K562 (cell line): Measurements from ENCODE around the gene MYH7. TPM values are rescaled to one million over a fixed set of nuclear protein-coding genes. Genes with fewer than 3 reads are reported as not detected.

Experiments used
- BCLAF1 ChIP-seq, 2 experiments: fragments of 450-650 bp in 1 of 2; IDR thresholded peaks; 2 replicates each; pipeline ENCODE4 v1.6.1; 2011 to 2017; ENCODE audit warnings: low read depth in 2 of 2, antibody characterized with exemption in 1 of 2, borderline replicate concordance in 1 of 2, low read length in 1 of 2, mild to moderate bottlenecking in 1 of 2, mixed read lengths in 1 of 2; ENCODE audit not compliant: control insufficient read depth in 1 of 2
- HDAC2 ChIP-seq: fragments of 450-650 bp; IDR thresholded peaks from 2 replicates; pipeline ENCODE4 v1.6.1; 2016; ENCODE audit warnings: mild to moderate bottlenecking
- HMG20B ChIP-seq: fragments of 250-450 bp; sonication (Bioruptor Pico); IDR thresholded peaks from 2 replicates; pipeline ENCODE4 v1.5.0; 2021; ENCODE audit warnings: mild to moderate bottlenecking
- HMGXB4 ChIP-seq: sonication (generic); formaldehyde crosslinking; IDR thresholded peaks from 2 replicates; pipeline ENCODE4 v1.8.1; 2023; ENCODE audit warnings: mild to moderate bottlenecking, missing genetic modification reagents
- IRF9 ChIP-seq: fragments of 450-650 bp; IDR thresholded peaks from 2 replicates; pipeline ENCODE4 v1.6.1; 2016; ENCODE audit warnings: missing biosample characterization, missing genetic modification characterization
- L3MBTL2 ChIP-seq: fragments of 450-650 bp; IDR thresholded peaks from 2 replicates; pipeline ENCODE4 v1.6.1; 2016; ENCODE audit warnings: mild to moderate bottlenecking, moderate library complexity
- NFE2 ChIP-seq: IDR thresholded peaks from 2 replicates; pipeline ENCODE4 v1.6.1; 2014; ENCODE audit warnings: antibody characterized with exemption, low read depth
- NR4A1 ChIP-seq, 2 experiments: fragments of 250-450 bp in 1 of 2; fragments of 450-650 bp in 1 of 2; sonication (Bioruptor Pico) in 1 of 2; IDR thresholded peaks; 2 replicates each; pipeline versions ENCODE4 v1.4.0 to v1.6.1; 2016 to 2020; ENCODE audit warnings: mild to moderate bottlenecking in 2 of 2, missing compliant biosample characterization in 1 of 2, missing genetic modification characterization in 1 of 2, moderate library complexity in 1 of 2
- RBBP5 ChIP-seq: fragments of 200-600 bp; sonication (generic); IDR thresholded peaks from 2 replicates; pipeline ENCODE4 v1.6.1; 2012; ENCODE audit warnings: borderline replicate concordance, mild to moderate bottlenecking, low read length, control low read depth, inconsistent platforms; ENCODE audit not compliant: insufficient read depth, poor library complexity, severe bottlenecking
- RBFOX2 ChIP-seq: fragments of 200-400 bp; formaldehyde crosslinking; IDR thresholded peaks from 2 replicates; pipeline ENCODE4 v1.6.1; 2017; ENCODE audit warnings: low read depth, mild to moderate bottlenecking, low read length, moderate library complexity
- ZNF277 ChIP-seq: fragments of 250-450 bp; sonication (Bioruptor Pico); IDR thresholded peaks from 2 replicates; pipeline ENCODE4 v1.8.0; 2022; ENCODE audit warnings: inconsistent platforms, mild to moderate bottlenecking, moderate library complexity, borderline replicate concordance
- ZNF699 ChIP-seq: fragments of 250-450 bp; sonication (Bioruptor Pico); IDR thresholded peaks from 2 replicates; pipeline ENCODE4 v1.8.0; 2021; ENCODE audit warnings: mild to moderate bottlenecking, moderate library complexity; ENCODE audit not compliant: insufficient replicate concordance
- polyA plus RNA-seq, 8 experiments: library from polyadenylated mRNA; depleted of rRNA in 4 of 8; stranded (reverse) in 5 of 8; unstranded in 3 of 8; fragments of >200 nt; fragmentation: Nextera tagmentation in 2 of 8; fragmentation: Illumina TruSeq in 1 of 8; extraction: Ambion mirVana in 2 of 8; extraction: Trizol in 1 of 8; gene quantifications; 2 replicates each; pipeline versions ENCODE4 v1.2.1 to v1.2.3, GENCODE V29; 2011 to 2014; ENCODE audit warnings: inconsistent platforms in 1 of 8, missing spikeins in 1 of 8
- total RNA-seq, 7 experiments: library from RNA; depleted of rRNA in 6 of 7; stranded (reverse); fragments of >200 nt in 6 of 7; fragmentation: Illumina TruSeq in 2 of 7; extraction: Trizol in 2 of 7; gene quantifications; 2 replicates each; pipeline versions ENCODE4 v1.2.1 to v1.2.3, GENCODE V29; 2011 to 2021; ENCODE audit warnings: low replicate concordance in 1 of 7
- TF ChIP-seq, protein P1 (sequence below), 2 experiments: fragments of 450-650 bp; conservative IDR thresholded peaks; 2 replicates each; pipeline ENCODE4 v1.6.1; 2017; ENCODE audit warnings: mild to moderate bottlenecking in 2 of 2, moderate library complexity in 2 of 2
- TF ChIP-seq, protein P2 (sequence below): fragments of 450-650 bp; conservative IDR thresholded peaks from 2 replicates; pipeline ENCODE4 v1.6.1; 2016; ENCODE audit warnings: missing genetic modification characterization, low read depth, mild to moderate bottlenecking, control low read depth, missing compliant biosample characterization

Gene MYH7
- total and polyA plus RNA-seq, 9 of the 15 experiments (the other 6 are each of a cell fraction or from before 2014, with no cell fraction given) = not detected

- TF ChIP-seq, protein P1, sequence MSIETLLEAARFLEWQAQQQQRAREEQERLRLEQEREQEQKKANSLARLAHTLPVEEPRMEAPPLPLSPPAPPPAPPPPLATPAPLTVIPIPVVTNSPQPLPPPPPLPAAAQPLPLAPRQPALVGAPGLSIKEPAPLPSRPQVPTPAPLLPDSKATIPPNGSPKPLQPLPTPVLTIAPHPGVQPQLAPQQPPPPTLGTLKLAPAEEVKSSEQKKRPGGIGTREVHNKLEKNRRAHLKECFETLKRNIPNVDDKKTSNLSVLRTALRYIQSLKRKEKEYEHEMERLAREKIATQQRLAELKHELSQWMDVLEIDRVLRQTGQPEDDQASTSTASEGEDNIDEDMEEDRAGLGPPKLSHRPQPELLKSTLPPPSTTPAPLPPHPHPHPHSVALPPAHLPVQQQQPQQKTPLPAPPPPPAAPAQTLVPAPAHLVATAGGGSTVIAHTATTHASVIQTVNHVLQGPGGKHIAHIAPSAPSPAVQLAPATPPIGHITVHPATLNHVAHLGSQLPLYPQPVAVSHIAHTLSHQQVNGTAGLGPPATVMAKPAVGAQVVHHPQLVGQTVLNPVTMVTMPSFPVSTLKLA (conservative IDR thresholded peaks at IDR 0.05) = peak in 1 of 2 experiments; percentile 67; a peak in 2 of 4 replicates
- TF ChIP-seq HMGXB4 (CRISPR knock-in tag) = no peak
- no peak for TF ChIP-seq BCLAF1 (IDR thresholded peaks at IDR 0.05; ENCODE audit: borderline replicate concordance in 1 of 2, control insufficient read depth in 1 of 2, low read depth in 2 of 2, low read length in 1 of 2)
- TF ChIP-seq HDAC2 = peak; percentile 74
- TF ChIP-seq, protein P2, sequence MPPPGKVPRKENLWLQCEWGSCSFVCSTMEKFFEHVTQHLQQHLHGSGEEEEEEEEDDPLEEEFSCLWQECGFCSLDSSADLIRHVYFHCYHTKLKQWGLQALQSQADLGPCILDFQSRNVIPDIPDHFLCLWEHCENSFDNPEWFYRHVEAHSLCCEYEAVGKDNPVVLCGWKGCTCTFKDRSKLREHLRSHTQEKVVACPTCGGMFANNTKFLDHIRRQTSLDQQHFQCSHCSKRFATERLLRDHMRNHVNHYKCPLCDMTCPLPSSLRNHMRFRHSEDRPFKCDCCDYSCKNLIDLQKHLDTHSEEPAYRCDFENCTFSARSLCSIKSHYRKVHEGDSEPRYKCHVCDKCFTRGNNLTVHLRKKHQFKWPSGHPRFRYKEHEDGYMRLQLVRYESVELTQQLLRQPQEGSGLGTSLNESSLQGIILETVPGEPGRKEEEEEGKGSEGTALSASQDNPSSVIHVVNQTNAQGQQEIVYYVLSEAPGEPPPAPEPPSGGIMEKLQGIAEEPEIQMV (tag) = no peak
- no peak for TF ChIP-seq ZNF277 (CRISPR knock-in tag)
- no peak for TF ChIP-seq NR4A1 (CRISPR knock-in tag; IDR thresholded peaks at IDR 0.05)
- TF ChIP-seq NR4A1 (tag; IDR thresholded peaks at IDR 0.05) = no peak
- peak; percentile 73 for TF ChIP-seq RBBP5
- TF ChIP-seq L3MBTL2 = no peak
- no peak for TF ChIP-seq IRF9
- TF ChIP-seq NFE2 = no peak
- TF ChIP-seq ZNF699 (CRISPR knock-in tag) = no peak
- peak; percentile 71 for TF ChIP-seq RBFOX2
- no peak for TF ChIP-seq HMG20B (CRISPR knock-in tag)
These were observed 33.9 kb upstream of the MYH7 start, which contains the start of gene NGDN (continued) for GRCh38 chr14:23469127-23469905.
